ENCODE results near the gene ADAMTS20.

ADAMTS20 gene

DNA sequence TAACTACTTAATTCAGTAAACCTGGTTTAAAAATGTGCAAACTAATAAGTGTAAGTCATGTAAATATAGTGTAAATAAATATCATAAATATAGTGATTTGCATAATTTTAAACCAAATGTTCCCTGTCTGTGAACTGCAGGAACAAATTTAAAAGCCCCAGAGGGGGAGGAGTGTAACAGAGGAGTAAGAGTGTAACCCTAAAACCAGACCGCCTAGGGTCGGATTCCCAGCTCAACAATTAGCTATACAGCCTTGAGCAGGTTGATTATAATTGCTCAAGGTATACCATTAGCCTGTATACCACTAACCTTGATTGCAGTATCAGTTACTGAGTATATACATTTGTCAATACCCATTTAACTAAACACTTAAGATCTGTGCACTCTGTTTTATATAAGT lies 218.4 kb downstream of the ADAMTS20 start:
- no peak overlapping the region for H3K4me2 ChIP-seq (ENCODE audit: low read length)
- H3K9ac ChIP-seq (ENCODE audit: low read depth, low read length): no peak overlapping the region
- H3K4me3 ChIP-seq (ENCODE audit: low read length): no peak overlapping the region
- H3K36me3 ChIP-seq (ENCODE audit: insufficient read depth, low read length): no peaks in the 10 kb centered on the region
- peaks cover 72% of the 10 kb centered on the region for H3K4me1 ChIP-seq (ENCODE audit: control insufficient read depth, insufficient read depth, low read length)
- H3K9me3 ChIP-seq (replicated peaks; ENCODE audit: low read length): peaks cover 4% of the 10 kb centered on the region
- no peaks in the 10 kb centered on the region for H3K27me3 ChIP-seq (ENCODE audit: control insufficient read depth, insufficient read depth, low read length)

DNA sequence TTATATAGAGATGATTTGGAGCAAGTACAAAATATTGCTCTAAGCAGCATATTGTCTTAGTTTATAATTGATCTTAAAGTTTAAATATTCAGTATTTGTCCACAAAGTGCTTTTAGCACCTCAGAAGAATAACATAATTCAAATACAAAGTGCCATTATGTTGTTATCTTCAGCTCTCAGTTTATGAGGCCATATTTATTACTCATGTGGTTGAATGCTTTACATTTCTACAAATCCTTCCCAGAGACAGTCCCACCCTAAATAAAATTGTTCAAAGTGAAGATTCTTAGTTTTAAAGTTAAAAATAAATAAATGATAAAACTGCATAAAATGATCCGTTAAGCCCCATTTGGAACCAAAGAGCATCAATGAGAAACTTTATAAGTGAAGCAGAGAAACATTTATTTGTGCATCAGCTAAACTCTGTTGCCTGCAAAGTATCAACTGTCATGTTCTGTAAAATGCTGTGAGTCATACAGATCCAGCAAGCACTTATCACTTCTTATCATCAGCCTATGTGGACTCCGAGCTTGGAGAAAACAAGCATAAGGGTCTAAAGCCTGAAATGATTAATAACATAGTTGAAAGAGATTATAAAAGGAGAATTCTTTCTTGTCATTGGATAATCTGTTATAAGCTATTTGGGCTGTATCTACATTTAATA lies 218.9 kb downstream of the ADAMTS20 start:
- peak overlapping the region; percentile 9 for H3K9ac ChIP-seq (ENCODE audit: low read depth, low read length)
- no peaks in the 10 kb centered on the region for H3K27me3 ChIP-seq (ENCODE audit: control insufficient read depth, insufficient read depth, low read length)
- no peak overlapping the region for H3K4me3 ChIP-seq (ENCODE audit: low read length)
- H3K4me1 ChIP-seq (ENCODE audit: control insufficient read depth, insufficient read depth, low read length): peaks cover 67% of the 10 kb centered on the region
- H3K4me2 ChIP-seq (ENCODE audit: low read length): no peak overlapping the region
- H3K9me3 ChIP-seq (replicated peaks; ENCODE audit: low read length): peaks cover 4% of the 10 kb centered on the region
- H3K36me3 ChIP-seq (ENCODE audit: insufficient read depth, low read length): no peaks in the 10 kb centered on the region

DNA sequence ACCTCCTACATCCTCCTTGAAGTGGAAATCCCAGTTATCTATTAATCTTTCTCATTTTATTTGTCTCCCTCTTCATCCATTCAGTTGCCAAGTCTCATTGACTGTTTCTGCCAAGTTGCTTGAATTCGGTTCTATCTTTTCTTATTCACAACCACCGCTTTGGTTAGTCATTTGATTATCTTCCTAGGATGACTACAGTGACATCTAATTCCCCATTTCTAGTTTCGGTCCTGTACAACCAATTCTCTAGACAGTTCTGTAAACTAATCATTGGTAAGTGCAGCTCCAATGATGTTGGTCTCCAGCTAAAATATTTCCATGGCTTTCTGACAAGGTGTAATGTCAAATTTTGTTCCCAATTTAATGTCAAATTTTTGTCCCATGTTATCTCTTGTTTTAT lies 220.1 kb downstream of the ADAMTS20 start:
- peaks cover 4% of the 10 kb centered on the region for H3K9me3 ChIP-seq (replicated peaks; ENCODE audit: low read length)
- no peak overlapping the region for H3K4me2 ChIP-seq (ENCODE audit: low read length)
- H3K9ac ChIP-seq (ENCODE audit: low read depth, low read length): no peak overlapping the region
- no peaks in the 10 kb centered on the region for H3K27me3 ChIP-seq (ENCODE audit: control insufficient read depth, insufficient read depth, low read length)
- H3K4me3 ChIP-seq (ENCODE audit: low read length): no peak overlapping the region
- peaks cover 55% of the 10 kb centered on the region for H3K4me1 ChIP-seq (ENCODE audit: control insufficient read depth, insufficient read depth, low read length)
- H3K36me3 ChIP-seq (ENCODE audit: insufficient read depth, low read length): no peaks in the 10 kb centered on the region

DNA sequence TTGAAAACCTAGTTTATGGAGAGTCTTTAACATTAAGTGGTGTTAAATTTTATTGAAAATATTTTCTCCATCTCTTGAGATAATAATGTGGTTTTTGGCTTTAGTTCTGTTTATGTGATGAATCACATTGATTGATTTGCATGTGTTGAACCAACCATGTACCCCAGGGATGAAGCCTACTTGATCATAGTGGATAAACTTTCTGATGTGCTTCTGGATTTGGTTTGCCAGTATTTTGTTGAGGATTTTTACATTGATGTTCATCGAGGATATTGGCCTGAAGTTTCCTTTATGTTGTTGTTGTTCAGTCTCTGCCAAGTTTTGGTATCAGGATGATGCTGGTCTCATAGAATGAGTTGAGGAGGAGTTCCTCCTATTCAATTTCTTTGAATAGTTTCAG lies 222.6 kb downstream of the ADAMTS20 start:
- peaks cover 4% of the 10 kb centered on the region for H3K9me3 ChIP-seq (replicated peaks; ENCODE audit: low read length)
- H3K36me3 ChIP-seq (ENCODE audit: insufficient read depth, low read length): no peaks in the 10 kb centered on the region
- peaks cover 42% of the 10 kb centered on the region for H3K4me1 ChIP-seq (ENCODE audit: control insufficient read depth, insufficient read depth, low read length)
- H3K27me3 ChIP-seq (ENCODE audit: control insufficient read depth, insufficient read depth, low read length): no peaks in the 10 kb centered on the region
- no peak overlapping the region for H3K4me2 ChIP-seq (ENCODE audit: low read length)
- no peak overlapping the region for H3K9ac ChIP-seq (ENCODE audit: low read depth, low read length)
- H3K4me3 ChIP-seq (ENCODE audit: low read length): no peak overlapping the region

DNA sequence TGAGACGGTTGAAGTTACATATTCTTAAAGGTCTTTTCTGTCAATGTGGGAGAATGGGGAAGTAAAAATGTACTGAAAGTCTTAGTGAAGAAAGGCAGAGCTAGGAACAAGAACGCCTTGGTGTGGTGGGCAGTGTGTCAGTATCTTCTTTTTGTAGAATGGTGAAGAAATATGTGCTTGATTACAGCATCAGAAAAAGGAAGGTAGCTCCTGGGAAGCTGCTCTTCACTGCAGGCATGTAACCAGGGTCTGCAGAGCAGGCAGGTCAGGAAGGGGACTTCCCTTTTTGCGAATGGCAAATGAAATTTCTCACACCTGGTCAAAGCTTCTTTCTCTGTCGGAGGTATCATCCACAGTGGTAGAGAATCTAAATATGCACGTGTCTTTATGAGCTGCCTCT lies 226.2 kb downstream of the ADAMTS20 start:
- peaks cover 4% of the 10 kb centered on the region for H3K9me3 ChIP-seq (replicated peaks; ENCODE audit: low read length)
- H3K27me3 ChIP-seq (ENCODE audit: control insufficient read depth, insufficient read depth, low read length): no peaks in the 10 kb centered on the region
- no peak overlapping the region for H3K9ac ChIP-seq (ENCODE audit: low read depth, low read length)
- H3K4me2 ChIP-seq (ENCODE audit: low read length): no peak overlapping the region
- no peaks in the 10 kb centered on the region for H3K36me3 ChIP-seq (ENCODE audit: insufficient read depth, low read length)
- H3K4me1 ChIP-seq (ENCODE audit: control insufficient read depth, insufficient read depth, low read length): peaks cover 18% of the 10 kb centered on the region
- H3K4me3 ChIP-seq (ENCODE audit: low read length): no peak overlapping the region

DNA sequence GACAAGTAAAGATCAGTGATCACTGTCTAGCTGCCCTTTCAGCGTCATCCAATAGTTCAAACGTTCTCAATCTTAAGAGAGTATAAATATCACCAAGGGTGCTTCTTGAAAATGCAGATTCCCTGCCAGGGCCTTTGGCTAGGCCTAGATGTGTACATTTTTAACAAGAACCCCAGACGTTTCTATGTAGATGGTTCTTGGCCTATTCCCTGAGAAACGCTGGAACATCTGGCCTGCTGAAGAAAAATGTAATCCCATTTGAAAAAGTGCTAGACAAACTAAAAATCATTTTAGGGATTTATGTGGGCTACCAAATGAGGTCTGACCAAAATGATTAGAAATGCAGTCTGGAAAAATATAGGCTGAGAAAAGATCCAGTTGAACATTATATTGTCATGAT lies 231.7 kb downstream of the ADAMTS20 start:
- no peak overlapping the region for H3K9ac ChIP-seq (ENCODE audit: low read depth, low read length)
- no peaks in the 10 kb centered on the region for H3K36me3 ChIP-seq (ENCODE audit: insufficient read depth, low read length)
- H3K4me1 ChIP-seq (ENCODE audit: control insufficient read depth, insufficient read depth, low read length): peaks cover 30% of the 10 kb centered on the region
- H3K9me3 ChIP-seq (replicated peaks; ENCODE audit: low read length): no peaks in the 10 kb centered on the region
- H3K27me3 ChIP-seq (ENCODE audit: control insufficient read depth, insufficient read depth, low read length): no peaks in the 10 kb centered on the region
- H3K4me2 ChIP-seq (ENCODE audit: low read length): no peak overlapping the region
- no peak overlapping the region for H3K4me3 ChIP-seq (ENCODE audit: low read length)

DNA sequence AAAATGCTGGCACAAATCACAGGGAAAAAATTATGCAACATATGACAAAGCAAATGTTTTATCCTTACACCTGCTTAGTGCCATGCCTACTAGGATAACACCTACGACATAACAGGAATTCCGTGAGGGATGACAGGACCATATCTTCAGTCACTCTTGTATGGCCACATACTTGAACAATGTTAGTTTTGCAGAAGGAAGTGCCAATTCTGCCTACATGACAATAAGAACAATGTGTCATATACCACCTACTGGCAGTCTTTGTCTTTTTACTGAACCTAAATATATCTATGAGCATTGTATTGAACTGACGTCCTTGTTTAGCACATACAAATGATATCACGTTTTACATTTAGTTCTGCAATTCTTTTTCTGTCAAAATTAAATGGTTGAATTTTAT lies 234.0 kb downstream of the ADAMTS20 start:
- Histone ChIP-seq H3K36me3 (ENCODE audit: insufficient read depth, low read length) (no peaks in the 10 kb centered on the region), H3K9me3 (replicated peaks; ENCODE audit: low read length) (no peaks in the 10 kb centered on the region), H3K4me3 (ENCODE audit: low read length) (no peak overlapping the region), H3K9ac (ENCODE audit: low read depth, low read length) (no peak overlapping the region), H3K4me1 (ENCODE audit: control insufficient read depth, insufficient read depth, low read length) (peaks cover 34% of the 10 kb centered on the region), H3K27me3 (ENCODE audit: control insufficient read depth, insufficient read depth, low read length) (no peaks in the 10 kb centered on the region), H3K4me2 (ENCODE audit: low read length) (no peak overlapping the region)

DNA sequence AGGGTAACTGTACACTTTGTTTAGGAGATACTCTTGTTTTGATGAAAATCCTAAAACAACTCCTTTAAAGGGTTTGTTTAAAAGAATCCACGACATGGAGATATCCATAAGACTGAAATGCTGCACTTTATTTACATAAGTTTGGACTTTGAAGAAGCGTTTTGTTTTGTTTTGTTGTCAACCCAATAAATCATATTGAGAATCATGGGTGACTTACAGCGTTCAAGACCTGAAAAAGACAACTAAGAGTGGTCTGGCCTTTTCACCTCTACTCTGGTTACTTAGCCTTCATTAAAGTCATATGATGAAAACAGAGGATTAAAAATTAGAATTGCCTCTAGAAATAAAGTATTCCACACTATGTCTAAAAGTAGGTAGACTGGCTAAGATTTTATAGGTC lies 234.8 kb downstream of the ADAMTS20 start:
- Histone ChIP-seq H3K4me3 (ENCODE audit: low read length) (no peak overlapping the region), H3K27me3 (ENCODE audit: control insufficient read depth, insufficient read depth, low read length) (no peaks in the 10 kb centered on the region), H3K36me3 (ENCODE audit: insufficient read depth, low read length) (no peaks in the 10 kb centered on the region), H3K4me2 (ENCODE audit: low read length) (no peak overlapping the region), H3K9ac (ENCODE audit: low read depth, low read length) (no peak overlapping the region), H3K9me3 (replicated peaks; ENCODE audit: low read length) (no peaks in the 10 kb centered on the region), H3K4me1 (ENCODE audit: control insufficient read depth, insufficient read depth, low read length) (peaks cover 34% of the 10 kb centered on the region)

DNA sequence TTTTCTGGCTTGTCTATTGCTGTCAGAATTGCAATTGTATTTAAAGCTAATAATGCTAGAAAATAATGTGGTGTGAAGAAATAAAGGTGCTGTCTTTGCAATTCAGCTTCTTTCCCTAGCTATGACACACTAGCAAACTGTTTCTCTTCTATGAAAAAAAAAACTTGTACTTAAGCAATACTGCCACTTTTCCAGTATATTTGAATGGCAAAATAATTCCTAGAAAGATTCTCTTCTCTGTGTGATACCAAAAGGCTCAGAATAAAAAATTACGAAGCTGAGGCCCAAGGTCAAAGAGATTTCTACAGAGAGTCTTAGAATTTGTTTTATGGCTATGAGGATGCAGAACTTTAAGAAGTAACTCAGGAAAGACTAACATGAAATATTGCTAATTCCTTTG lies 235.5 kb downstream of the ADAMTS20 start:
- H3K9me3 ChIP-seq (replicated peaks; ENCODE audit: low read length): no peaks in the 10 kb centered on the region
- H3K4me2 ChIP-seq (ENCODE audit: low read length): peak overlapping the region; percentile 24
- peaks cover 38% of the 10 kb centered on the region for H3K4me1 ChIP-seq (ENCODE audit: control insufficient read depth, insufficient read depth, low read length)
- H3K36me3 ChIP-seq (ENCODE audit: insufficient read depth, low read length): no peaks in the 10 kb centered on the region
- peak overlapping the region; percentile 47 for H3K9ac ChIP-seq (ENCODE audit: low read depth, low read length)
- H3K4me3 ChIP-seq (ENCODE audit: low read length): no peak overlapping the region
- no peaks in the 10 kb centered on the region for H3K27me3 ChIP-seq (ENCODE audit: control insufficient read depth, insufficient read depth, low read length)

DNA sequence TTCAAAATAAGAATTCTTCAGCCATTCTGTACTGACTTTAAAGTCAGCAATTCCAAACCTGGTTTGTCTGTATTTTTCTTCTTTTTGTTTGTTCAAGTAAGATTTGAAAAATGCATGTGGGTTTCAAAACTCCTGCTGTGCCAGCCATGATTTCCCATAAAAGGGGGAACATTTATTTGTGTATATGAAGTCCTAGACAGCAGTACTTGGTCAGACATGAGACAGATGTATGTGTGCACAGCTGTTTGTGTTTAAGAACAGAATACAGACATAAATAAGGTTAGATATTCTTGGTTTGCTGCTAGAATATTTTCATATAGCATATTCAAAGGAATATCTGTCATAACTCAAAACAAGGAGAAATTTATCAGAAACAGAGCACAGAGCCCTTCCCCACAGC lies 236.0 kb downstream of the ADAMTS20 start:
- Histone ChIP-seq H3K36me3 (ENCODE audit: insufficient read depth, low read length) (no peaks in the 10 kb centered on the region), H3K27me3 (ENCODE audit: control insufficient read depth, insufficient read depth, low read length) (no peaks in the 10 kb centered on the region), H3K4me1 (ENCODE audit: control insufficient read depth, insufficient read depth, low read length) (peaks cover 44% of the 10 kb centered on the region), H3K9ac (ENCODE audit: low read depth, low read length) (peak overlapping the region; percentile 47), H3K4me2 (ENCODE audit: low read length) (peak overlapping the region; percentile 24), H3K9me3 (replicated peaks; ENCODE audit: low read length) (no peaks in the 10 kb centered on the region), H3K4me3 (ENCODE audit: low read length) (no peak overlapping the region)

DNA sequence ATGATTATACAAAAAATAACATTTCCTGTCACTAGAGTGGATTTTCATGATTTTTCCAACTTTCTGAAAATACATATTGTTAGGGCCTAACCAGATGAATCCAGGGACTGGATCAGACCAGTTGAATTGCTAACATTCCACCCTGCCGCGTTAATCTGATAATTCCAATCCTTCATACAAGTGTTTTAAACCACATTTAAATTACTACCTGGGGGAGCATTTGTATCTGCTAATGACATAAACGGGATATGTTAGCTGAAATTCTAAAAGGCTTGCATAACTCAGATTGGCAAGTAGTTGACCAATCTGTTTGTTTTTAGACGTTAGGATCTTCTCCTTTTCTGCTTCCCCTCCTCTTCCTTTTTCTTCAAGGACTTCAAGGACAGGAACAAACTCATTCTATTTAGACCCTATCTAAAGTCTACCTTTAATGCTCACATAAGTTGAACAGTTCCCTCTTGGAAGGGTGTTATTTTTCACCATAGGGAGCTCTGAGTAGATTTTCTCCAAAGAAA lies 239.0 kb downstream of the ADAMTS20 start:
- Histone ChIP-seq H3K4me1 (ENCODE audit: control insufficient read depth, insufficient read depth, low read length) (peaks cover 59% of the 10 kb centered on the region), H3K36me3 (ENCODE audit: insufficient read depth, low read length) (no peaks in the 10 kb centered on the region), H3K9me3 (replicated peaks; ENCODE audit: low read length) (no peaks in the 10 kb centered on the region), H3K9ac (ENCODE audit: low read depth, low read length) (no peak overlapping the region), H3K4me3 (ENCODE audit: low read length) (no peak overlapping the region), H3K4me2 (ENCODE audit: low read length) (no peak overlapping the region), H3K27me3 (ENCODE audit: control insufficient read depth, insufficient read depth, low read length) (no peaks in the 10 kb centered on the region)

DNA sequence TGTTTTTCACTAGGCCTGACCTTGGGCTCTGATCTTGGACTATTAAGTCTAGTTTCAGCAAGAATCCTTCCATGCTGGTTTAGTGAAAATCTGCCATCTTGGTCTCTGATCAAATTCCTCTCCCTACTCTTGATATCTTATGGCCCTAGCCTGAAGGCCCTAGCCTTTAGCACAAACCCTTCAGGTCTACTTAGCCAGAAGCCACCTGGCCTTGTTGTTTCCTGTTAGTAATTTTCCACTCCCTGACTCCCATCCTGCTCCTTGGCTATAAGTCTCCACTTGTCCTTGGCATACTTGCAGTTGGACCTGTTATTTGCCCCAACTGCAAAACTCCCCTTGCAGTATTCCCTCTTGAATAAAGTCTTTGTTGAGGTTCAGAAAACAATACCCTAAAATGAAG lies 241.4 kb downstream of the ADAMTS20 start:
- Histone ChIP-seq H3K9me3 (replicated peaks; ENCODE audit: low read length) (no peaks in the 10 kb centered on the region), H3K4me3 (ENCODE audit: low read length) (peak overlapping the region; percentile 19), H3K4me1 (ENCODE audit: control insufficient read depth, insufficient read depth, low read length) (peaks cover 53% of the 10 kb centered on the region), H3K36me3 (ENCODE audit: insufficient read depth, low read length) (no peaks in the 10 kb centered on the region), H3K9ac (ENCODE audit: low read depth, low read length) (peak overlapping the region; percentile 71), H3K27me3 (ENCODE audit: control insufficient read depth, insufficient read depth, low read length) (no peaks in the 10 kb centered on the region), H3K4me2 (ENCODE audit: low read length) (no peak overlapping the region)

All from skeletal muscle satellite cell (primary cell).